MM.1S (cell line): Measurements from ENCODE around the gene NR1I3.

Experiments
- CTCF ChIP-seq: fragments of 300-600 bp; sonication (generic); IDR thresholded peaks from 2 replicates; pipeline ENCODE4 v1.5.1; 2016; ENCODE audit warnings: antibody characterized with exemption, low read length, mixed read lengths
- EZH2 ChIP-seq: fragments of 300-600 bp; sonication (generic); optimal IDR thresholded peaks from 2 replicates; pipeline ENCODE3; 2017; ENCODE audit warnings: low read depth, mild to moderate bottlenecking, antibody characterized with exemption, low read length, mixed read lengths
- EZH2phosphoT487 ChIP-seq: fragments of 300-600 bp; sonication (generic); IDR thresholded peaks from 2 replicates; pipeline ENCODE4 v1.6.1; 2018; ENCODE audit warnings: antibody characterized with exemption, low read length

- TF ChIP-seq CTCF (no peak), EZH2phosphoT487 (no peak), EZH2 (no peak)
These were observed 39.7 kb downstream of the NR1I3 start for GRCh38 chr1:161198194-161198896.
